Lower leg skin (tissue), 3 donors: ENCODE data around the gene CXXC5.

Experiments used
- CTCF ChIP-seq, 3 donors: fragments of 450-650 bp; IDR thresholded peaks; one replicate each; pipeline ENCODE4 v1.5.1; 2016; ENCODE audit warnings: antibody characterized with exemption in 3 of 3, mild to moderate bottlenecking in 3 of 3, moderate library complexity in 2 of 3
- POLR2A ChIP-seq, 2 donors: fragments of 450-650 bp; IDR thresholded peaks; one replicate each; pipeline ENCODE4 v1.6.1; 2016 to 2017; ENCODE audit warnings: antibody characterized with exemption in 2 of 2, mild to moderate bottlenecking in 1 of 2, moderate library complexity in 1 of 2

GRCh38 chr5:139646111-139646510 is 2.0 kb upstream of the CXXC5 start:
- no peak for TF ChIP-seq CTCF (IDR thresholded peaks at IDR 0.05)
- no peak for TF ChIP-seq POLR2A (IDR thresholded peaks at IDR 0.05)
